ACC112 (cell line): Measurements from ENCODE around the gene GALNTL6.

Experiments used
- H2AFZ ChIP-seq: fragments of 200-600 bp; sonication (generic); one replicate; pipeline ENCODE4 v1.6.0; 2017; ENCODE audit warnings: antibody characterized with exemption, low read length; ENCODE audit not compliant: unreplicated experiment
- H3K27ac ChIP-seq: fragments of 200-600 bp; sonication (generic); 2 replicates; pipeline ENCODE4 v1.5.1; 2014; ENCODE audit warnings: low read depth, mild to moderate bottlenecking, antibody characterized with exemption, low read length, moderate library complexity
- H3K27me3 ChIP-seq: fragments of 200-600 bp; sonication (generic); 2 replicates; pipeline ENCODE4 v1.6.1; 2014; ENCODE audit warnings: mild to moderate bottlenecking, antibody characterized with exemption, low read length, moderate library complexity, mixed read lengths; ENCODE audit not compliant: insufficient read depth
- H3K36me3 ChIP-seq: fragments of 200-600 bp; sonication (generic); 2 replicates; pipeline ENCODE4 v1.6.1; 2016; ENCODE audit warnings: mild to moderate bottlenecking, antibody characterized with exemption, low read length, moderate library complexity, mixed read lengths; ENCODE audit not compliant: insufficient read depth
- H3K4me1 ChIP-seq: fragments of 200-600 bp; sonication (generic); one replicate; pipeline ENCODE4 v1.6.1; 2016; ENCODE audit warnings: low read length, mixed read lengths; ENCODE audit not compliant: insufficient read depth, unreplicated experiment, control insufficient read depth
- H3K4me3 ChIP-seq: fragments of 200-600 bp; sonication (generic); 2 replicates; pipeline ENCODE4 v1.5.1; 2014; ENCODE audit warnings: mild to moderate bottlenecking, low read depth, low read length
- H3K79me2 ChIP-seq: fragments of 200-600 bp; sonication (generic); one replicate; pipeline ENCODE4 v1.6.0; 2016; ENCODE audit warnings: low read length; ENCODE audit not compliant: control insufficient read depth, unreplicated experiment, insufficient read depth

GALNTL6 gene

DNA sequence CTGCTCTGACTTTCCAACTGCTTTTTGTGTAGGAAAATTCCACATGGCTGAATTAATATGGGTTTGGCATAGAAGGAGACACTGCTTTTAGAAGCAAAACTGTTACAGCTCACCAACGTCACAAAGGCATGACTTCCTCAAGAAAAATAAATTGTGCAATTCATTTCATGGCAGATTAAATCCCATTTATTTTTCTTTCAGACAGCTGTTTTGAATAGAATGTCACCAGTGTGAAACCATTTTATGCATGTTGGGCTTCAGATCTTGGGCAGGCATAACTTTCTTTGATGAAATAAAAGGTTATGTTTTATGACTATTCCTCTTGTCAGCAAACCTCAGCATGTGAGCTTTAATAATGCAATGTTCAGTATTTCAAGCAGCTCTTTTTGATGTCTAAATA, 542.8 kb downstream of the GALNTL6 start:
- H3K79me2 ChIP-seq: no peaks in the 10 kb centered on the region
- no peaks in the 10 kb centered on the region for H3K27me3 ChIP-seq
- no peak overlapping the region for H3K4me3 ChIP-seq
- no peak overlapping the region for H3K27ac ChIP-seq
- H2AFZ ChIP-seq: no peak overlapping the region
- no peaks in the 10 kb centered on the region for H3K4me1 ChIP-seq
- H3K36me3 ChIP-seq: no peaks in the 10 kb centered on the region

DNA sequence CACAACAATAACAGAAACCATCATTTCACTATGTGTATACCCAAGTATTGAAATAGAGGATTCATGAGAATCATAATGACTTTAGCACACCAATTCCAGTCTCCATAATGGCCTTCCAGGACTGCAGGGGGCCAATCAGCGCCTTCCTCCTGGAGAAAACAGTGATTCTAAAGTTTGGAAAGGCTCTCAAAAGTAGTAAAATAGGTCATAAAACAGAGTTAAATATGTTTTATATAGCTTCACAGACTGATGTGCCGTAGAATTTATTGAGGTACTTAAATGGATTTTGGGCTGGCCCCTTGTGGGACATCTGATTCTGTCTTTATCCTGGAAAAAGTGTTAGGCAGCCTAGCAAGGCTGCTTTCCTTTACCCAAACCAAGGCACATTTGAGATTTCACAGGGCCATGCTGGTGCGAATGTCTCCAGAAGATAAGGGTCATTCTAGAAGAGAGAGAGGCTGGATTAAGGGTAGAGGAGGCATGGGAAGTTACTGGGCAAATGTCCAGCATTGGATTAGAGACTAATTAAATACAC, 543.9 kb downstream of the GALNTL6 start:
- Histone ChIP-seq H2AFZ (no peak overlapping the region), H3K36me3 (no peaks in the 10 kb centered on the region), H3K79me2 (no peaks in the 10 kb centered on the region), H3K27ac (no peak overlapping the region), H3K4me3 (no peak overlapping the region), H3K4me1 (no peaks in the 10 kb centered on the region), H3K27me3 (no peaks in the 10 kb centered on the region)

DNA sequence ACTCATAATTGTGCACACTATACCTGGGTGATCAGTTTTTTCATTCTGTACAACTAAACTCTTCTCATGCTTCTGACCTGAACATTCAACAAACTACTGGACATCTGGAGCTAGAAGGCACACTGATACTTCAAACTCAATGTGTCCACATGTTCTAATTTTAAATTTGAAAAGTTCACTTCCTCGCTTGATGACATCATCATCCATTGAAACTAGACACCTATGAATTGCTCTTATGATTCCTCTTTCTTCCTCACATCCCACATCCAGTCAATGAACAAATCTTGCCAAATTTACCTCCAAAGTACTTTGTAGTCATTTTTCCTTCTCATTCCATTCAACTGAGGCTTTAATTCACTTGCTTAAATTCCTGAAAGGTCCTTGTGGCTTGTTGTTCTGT, 549.4 kb downstream of the GALNTL6 start:
- H3K36me3 ChIP-seq: no peaks in the 10 kb centered on the region
- no peak overlapping the region for H2AFZ ChIP-seq
- H3K27ac ChIP-seq: no peak overlapping the region
- no peaks in the 10 kb centered on the region for H3K79me2 ChIP-seq
- no peaks in the 10 kb centered on the region for H3K4me1 ChIP-seq
- no peaks in the 10 kb centered on the region for H3K27me3 ChIP-seq
- H3K4me3 ChIP-seq: no peak overlapping the region

DNA sequence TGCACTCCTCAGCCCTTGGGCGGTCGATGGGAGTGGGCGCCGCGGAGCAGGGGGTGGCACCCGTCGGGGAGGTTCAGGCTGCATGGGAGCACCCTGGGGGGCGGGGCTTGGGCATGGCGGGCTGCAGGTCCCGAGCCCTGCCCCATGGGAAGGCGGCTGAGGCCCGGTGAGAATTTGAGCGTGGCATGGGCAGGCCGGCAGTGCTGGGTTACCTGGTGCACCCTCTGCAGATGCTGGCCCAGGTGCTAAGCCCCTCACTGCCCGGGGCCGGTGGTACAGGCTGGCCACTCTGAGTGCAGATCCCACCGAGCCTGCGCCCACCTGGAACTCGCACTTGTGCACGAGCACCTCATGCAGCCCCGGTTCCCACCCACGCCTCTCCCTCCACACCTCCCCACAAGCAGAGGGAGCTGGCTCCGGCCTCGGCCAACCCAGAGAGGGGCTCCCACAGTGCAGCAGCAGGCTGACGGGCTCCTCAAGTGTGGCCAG, 556.3 kb downstream of the GALNTL6 start:
- Histone ChIP-seq H3K4me1 (no peaks in the 10 kb centered on the region), H2AFZ (no peak overlapping the region), H3K4me3 (no peak overlapping the region), H3K27ac (no peak overlapping the region), H3K36me3 (no peaks in the 10 kb centered on the region), H3K79me2 (no peaks in the 10 kb centered on the region), H3K27me3 (no peaks in the 10 kb centered on the region)

DNA sequence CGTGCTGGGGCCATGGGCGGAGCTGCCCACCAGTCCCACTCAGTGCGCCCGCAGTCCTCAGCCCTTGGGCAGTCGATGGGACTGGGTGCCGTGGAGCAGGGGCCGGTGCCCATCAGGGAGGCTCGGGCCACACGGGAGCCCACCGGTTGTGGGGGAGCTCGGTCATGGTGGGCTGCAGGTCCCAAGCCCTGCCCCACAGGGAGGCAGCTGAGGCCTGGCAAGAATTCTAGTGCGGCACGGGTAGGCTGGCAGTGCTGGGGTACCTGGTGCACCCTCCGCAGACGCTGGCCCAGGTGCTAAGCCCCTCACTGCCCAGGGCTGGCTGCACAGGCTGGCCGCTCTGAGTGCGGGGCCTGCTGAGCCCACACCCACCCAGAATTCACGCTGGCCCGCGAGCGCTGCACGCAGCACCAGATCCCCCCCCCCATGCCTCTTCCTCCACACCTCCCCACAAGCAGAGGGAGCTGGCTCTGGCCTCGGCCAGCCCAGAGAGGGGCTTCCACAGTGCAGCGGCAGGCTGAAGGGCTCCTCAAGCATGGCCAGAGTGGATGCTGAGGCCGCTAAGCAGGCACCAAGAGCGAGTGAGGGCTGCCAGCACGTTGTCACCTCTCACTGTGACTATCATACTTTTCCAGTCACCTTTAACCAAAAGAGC, 564.4 kb downstream of the GALNTL6 start:
- Histone ChIP-seq H3K27ac (no peak overlapping the region), H3K4me3 (no peak overlapping the region), H3K36me3 (no peaks in the 10 kb centered on the region), H3K4me1 (no peaks in the 10 kb centered on the region), H2AFZ (no peak overlapping the region), H3K27me3 (no peaks in the 10 kb centered on the region), H3K79me2 (no peaks in the 10 kb centered on the region)

DNA sequence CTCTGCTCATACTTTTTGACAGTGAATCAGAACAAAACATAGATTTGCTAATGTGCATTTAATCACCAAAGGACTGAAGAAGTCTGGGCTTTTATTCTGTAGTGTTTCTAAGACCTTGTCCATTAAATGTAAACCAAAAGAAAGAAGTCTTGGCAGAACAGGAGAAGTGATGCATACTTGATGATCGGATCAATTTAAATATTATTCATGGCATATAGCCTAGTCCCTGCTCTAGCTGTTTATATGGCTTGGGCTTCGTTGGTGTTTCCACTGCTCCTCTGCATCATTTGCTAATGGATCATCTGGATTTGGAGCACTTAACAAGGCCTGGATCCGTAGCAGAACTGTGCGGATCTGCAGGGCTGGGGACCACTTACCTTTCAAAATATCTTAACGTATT, 566.6 kb downstream of the GALNTL6 start:
- H3K27ac ChIP-seq: no peak overlapping the region
- no peaks in the 10 kb centered on the region for H3K27me3 ChIP-seq
- H3K4me1 ChIP-seq: no peaks in the 10 kb centered on the region
- H3K36me3 ChIP-seq: no peaks in the 10 kb centered on the region
- no peaks in the 10 kb centered on the region for H3K79me2 ChIP-seq
- H3K4me3 ChIP-seq: no peak overlapping the region
- no peak overlapping the region for H2AFZ ChIP-seq

DNA sequence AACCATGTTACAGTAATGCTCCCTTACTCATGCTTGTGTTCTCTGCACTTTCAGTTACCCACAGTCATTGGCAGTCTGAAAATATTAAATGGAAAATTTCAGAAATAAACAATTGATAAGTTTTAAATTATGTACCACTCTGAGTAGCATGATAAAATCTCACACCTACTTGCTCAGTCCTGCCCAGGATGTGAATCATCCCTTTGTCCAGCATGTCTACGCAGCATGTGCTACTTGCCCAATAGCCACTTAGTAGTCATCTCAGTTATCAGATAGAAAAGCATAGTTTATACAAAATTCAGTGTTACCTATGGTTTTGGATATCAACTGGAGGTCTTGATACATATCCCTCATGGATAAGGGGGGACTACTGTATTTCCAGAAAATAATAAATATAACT, 577.1 kb downstream of the GALNTL6 start:
- Histone ChIP-seq H3K79me2 (no peaks in the 10 kb centered on the region), H3K27me3 (no peaks in the 10 kb centered on the region), H3K27ac (no peak overlapping the region), H3K4me1 (no peaks in the 10 kb centered on the region), H2AFZ (no peak overlapping the region), H3K36me3 (no peaks in the 10 kb centered on the region), H3K4me3 (no peak overlapping the region)

DNA sequence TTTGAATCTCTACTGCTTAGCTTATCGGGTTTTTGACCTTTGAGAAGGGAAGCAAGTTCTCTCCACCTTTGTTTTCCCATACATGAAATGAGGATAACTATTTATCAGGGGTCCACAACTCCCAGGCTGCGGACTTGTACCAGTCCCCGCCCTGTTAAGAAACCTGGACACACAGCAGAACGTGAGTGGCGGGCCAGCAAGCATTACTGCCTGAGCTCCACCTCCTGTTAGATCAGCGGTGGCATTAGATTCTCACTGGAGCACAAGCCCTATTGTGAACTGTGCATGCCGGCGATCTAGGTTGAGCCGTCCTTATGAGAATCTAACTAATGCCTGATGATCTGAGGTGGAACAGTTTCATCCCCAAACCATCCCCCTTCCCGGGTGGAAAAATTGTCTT, 579.5 kb downstream of the GALNTL6 start:
- no peak overlapping the region for H2AFZ ChIP-seq
- H3K79me2 ChIP-seq: no peaks in the 10 kb centered on the region
- no peak overlapping the region for H3K4me3 ChIP-seq
- no peak overlapping the region for H3K27ac ChIP-seq
- H3K4me1 ChIP-seq: no peaks in the 10 kb centered on the region
- H3K36me3 ChIP-seq: no peaks in the 10 kb centered on the region
- no peaks in the 10 kb centered on the region for H3K27me3 ChIP-seq

DNA sequence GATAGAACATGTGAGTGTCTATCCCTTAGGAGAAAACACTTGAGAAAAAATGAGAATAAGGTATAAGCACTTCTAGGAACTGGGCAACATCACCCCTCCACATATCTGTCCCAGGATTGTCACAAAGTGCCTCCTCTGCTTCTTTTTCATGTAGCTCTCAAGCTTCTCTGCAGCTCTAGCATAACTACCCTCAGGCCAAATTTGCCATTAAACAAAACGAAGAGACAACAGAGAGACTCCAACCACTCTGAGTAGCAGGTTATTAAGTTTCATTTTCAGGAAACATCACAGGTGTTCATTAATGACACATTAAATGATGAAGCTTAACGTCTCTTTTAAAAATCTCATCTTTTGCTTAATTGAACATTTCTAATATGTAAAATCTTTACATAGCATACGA, 580.0 kb downstream of the GALNTL6 start:
- Histone ChIP-seq H3K79me2 (no peaks in the 10 kb centered on the region), H3K36me3 (no peaks in the 10 kb centered on the region), H3K4me3 (no peak overlapping the region), H3K27ac (no peak overlapping the region), H3K27me3 (no peaks in the 10 kb centered on the region), H2AFZ (no peak overlapping the region), H3K4me1 (no peaks in the 10 kb centered on the region)

DNA sequence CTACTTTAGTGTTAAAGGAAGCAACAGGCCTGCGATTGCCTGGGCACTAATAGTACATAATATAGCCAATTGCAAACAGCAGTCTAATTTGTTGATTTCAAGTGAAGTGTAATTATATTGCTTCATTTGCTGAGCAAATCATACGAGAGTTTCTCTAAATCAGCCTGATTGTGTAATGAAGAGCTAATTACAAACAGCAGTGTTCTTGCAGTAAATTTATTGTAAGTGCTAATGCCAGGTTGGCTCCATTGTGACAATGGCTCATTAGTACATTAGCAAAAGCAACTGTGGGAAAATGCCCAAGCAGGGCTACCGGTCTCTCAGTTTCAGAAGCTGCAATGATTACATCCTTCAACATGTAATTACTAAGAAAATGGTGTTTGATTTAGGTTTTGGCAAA, 591.5 kb downstream of the GALNTL6 start:
- Histone ChIP-seq H3K27ac (no peak overlapping the region), H2AFZ (no peak overlapping the region), H3K79me2 (no peaks in the 10 kb centered on the region), H3K36me3 (no peaks in the 10 kb centered on the region), H3K4me1 (no peaks in the 10 kb centered on the region), H3K27me3 (no peaks in the 10 kb centered on the region), H3K4me3 (no peak overlapping the region)

DNA sequence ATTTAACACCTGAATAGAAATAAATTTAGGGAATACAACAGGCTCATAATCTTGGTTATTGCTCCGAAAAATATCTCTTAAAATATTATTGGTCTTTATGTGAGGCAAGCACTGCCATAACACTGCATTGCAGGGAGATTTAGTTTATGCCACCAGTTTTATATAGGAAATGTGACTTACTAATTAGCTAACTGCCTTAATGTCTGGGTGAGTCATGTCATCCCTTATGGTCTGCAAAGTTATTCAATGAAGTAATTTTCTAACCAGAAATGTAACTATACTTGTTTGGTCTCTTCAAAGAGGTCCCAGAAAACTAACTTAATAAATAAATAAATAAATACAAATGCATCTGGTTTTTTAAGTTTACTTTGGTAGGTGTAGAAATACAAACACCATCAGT, 597.2 kb downstream of the GALNTL6 start:
- no peak overlapping the region for H2AFZ ChIP-seq
- no peaks in the 10 kb centered on the region for H3K79me2 ChIP-seq
- H3K27me3 ChIP-seq: no peaks in the 10 kb centered on the region
- H3K4me3 ChIP-seq: no peak overlapping the region
- H3K27ac ChIP-seq: no peak overlapping the region
- H3K36me3 ChIP-seq: no peaks in the 10 kb centered on the region
- H3K4me1 ChIP-seq: no peaks in the 10 kb centered on the region
